Measurements from ENCODE around the gene MTUS2.

DNA sequence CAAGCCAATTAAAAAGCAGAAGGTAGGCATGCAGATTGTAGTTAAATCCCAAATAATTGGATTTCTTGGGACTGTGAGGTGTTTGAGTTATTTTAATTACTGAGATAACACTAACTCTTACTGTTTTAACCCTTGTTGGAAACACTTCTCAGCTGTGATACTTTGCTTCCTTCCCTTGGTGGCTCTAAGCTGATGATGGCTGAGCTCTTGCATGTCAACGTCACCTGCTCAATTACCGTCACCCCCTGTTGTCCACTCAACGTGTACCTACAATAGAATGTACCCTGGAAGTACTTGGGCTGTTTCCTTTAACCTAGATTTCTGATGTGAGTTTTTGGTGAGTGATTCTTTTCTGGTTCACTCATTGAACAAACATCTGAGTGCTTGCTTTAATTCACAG is 471.9 kb downstream of the MTUS2 start:
- TF ChIP-seq POLR2AphosphoS5 (IDR thresholded peaks at IDR 0.05): no peak
- TF ChIP-seq, protein P1, sequence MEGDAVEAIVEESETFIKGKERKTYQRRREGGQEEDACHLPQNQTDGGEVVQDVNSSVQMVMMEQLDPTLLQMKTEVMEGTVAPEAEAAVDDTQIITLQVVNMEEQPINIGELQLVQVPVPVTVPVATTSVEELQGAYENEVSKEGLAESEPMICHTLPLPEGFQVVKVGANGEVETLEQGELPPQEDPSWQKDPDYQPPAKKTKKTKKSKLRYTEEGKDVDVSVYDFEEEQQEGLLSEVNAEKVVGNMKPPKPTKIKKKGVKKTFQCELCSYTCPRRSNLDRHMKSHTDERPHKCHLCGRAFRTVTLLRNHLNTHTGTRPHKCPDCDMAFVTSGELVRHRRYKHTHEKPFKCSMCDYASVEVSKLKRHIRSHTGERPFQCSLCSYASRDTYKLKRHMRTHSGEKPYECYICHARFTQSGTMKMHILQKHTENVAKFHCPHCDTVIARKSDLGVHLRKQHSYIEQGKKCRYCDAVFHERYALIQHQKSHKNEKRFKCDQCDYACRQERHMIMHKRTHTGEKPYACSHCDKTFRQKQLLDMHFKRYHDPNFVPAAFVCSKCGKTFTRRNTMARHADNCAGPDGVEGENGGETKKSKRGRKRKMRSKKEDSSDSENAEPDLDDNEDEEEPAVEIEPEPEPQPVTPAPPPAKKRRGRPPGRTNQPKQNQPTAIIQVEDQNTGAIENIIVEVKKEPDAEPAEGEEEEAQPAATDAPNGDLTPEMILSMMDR (IDR thresholded peaks at IDR 0.05 in 8 of 11, conservative IDR thresholded peaks at IDR 0.05 in 3 of 11): no peak
